Gastroesophageal sphincter (tissue), 4 donors: ENCODE data around the gene LUC7L3. TPM values are rescaled to one million over a fixed set of nuclear protein-coding genes. Genes with fewer than 3 reads are reported as not detected.

Experiments
- ATAC-seq: fragments of 150-250 bp; one replicate; pipeline ENCODE4 v1.9.1; 2016; ENCODE audit warnings: mild to moderate bottlenecking, moderate library complexity
- H3K27ac ChIP-seq, 4 donors: fragments of 200-600 bp; sonication (generic) in 3 of 4; 1 replicate in 3 of 4; 2 replicates in 1 of 4; pipeline ENCODE4 v1.5.1; 2016 to 2019
- H3K27me3 ChIP-seq: fragments of 200-600 bp; sonication (generic); one replicate; pipeline ENCODE4 v1.5.1; 2019
- H3K36me3 ChIP-seq, 2 donors: fragments of 200-600 bp; sonication (generic); one replicate each; pipeline ENCODE4 v1.5.1; 2019; ENCODE audit warnings: control low read depth in 1 of 2
- H3K4me1 ChIP-seq, 3 donors: fragments of 200-600 bp; sonication (generic); 1 replicate in 2 of 3; 2 replicates in 1 of 3; pipeline ENCODE4 v1.5.1; 2016 to 2019; ENCODE audit warnings: control low read depth in 2 of 3
- H3K4me3 ChIP-seq, 2 donors: fragments of 200-600 bp; sonication (generic); one replicate each; pipeline ENCODE4 v1.5.1; 2019; ENCODE audit warnings: mild to moderate bottlenecking in 1 of 2, moderate library complexity in 1 of 2
- H3K9me3 ChIP-seq, 3 donors: fragments of 200-600 bp; sonication (generic); one replicate each; pipeline ENCODE4 v1.5.1; 2017 to 2019; ENCODE audit warnings: control low read depth in 2 of 3
- EP300 ChIP-seq: sonication (generic); formaldehyde crosslinking; IDR thresholded peaks from one replicate; pipeline ENCODE4 v1.6.1; 2017; ENCODE audit warnings: antibody characterized with exemption, mild to moderate bottlenecking
- POLR2A ChIP-seq, 2 donors: fragments of 450-650 bp; IDR thresholded peaks; one replicate each; pipeline ENCODE4 v1.6.1; 2017; ENCODE audit warnings: antibody characterized with exemption in 2 of 2, mild to moderate bottlenecking in 2 of 2, moderate library complexity in 1 of 2
- POLR2AphosphoS5 ChIP-seq: sonication (generic); formaldehyde crosslinking; IDR thresholded peaks from one replicate; pipeline ENCODE4 v1.6.1; 2017; ENCODE audit warnings: antibody characterized with exemption
- WGBS, 2 donors: methylation state at CpG; one replicate each; pipeline ENCODE4 v1.1.5; 2018; ENCODE audit warnings: low coverage in 1 of 2; 5-methylcytosine and 5-hydroxymethylcytosine counted together
- total RNA-seq, 4 donors: library from RNA; depleted of rRNA; stranded (reverse); fragments of >200 nt; gene quantifications; one replicate each; pipeline ENCODE4 v1.1.0, GENCODE V29; 2016
- TF ChIP-seq, protein P1 (sequence below), 4 experiments: fragments of 200-600 bp in 2 of 4; fragments of 450-650 bp in 2 of 4; sonication (generic) in 1 of 4; IDR thresholded peaks; one replicate each; pipeline ENCODE4 v1.5.1; 2017 to 2019; ENCODE audit warnings: antibody characterized with exemption in 4 of 4, mild to moderate bottlenecking in 2 of 4, moderate library complexity in 2 of 4

Gene LUC7L3
- total RNA-seq, 4 donors from 2014 or later, result 40.1 to 134 (median 54.6) TPM

DNA sequence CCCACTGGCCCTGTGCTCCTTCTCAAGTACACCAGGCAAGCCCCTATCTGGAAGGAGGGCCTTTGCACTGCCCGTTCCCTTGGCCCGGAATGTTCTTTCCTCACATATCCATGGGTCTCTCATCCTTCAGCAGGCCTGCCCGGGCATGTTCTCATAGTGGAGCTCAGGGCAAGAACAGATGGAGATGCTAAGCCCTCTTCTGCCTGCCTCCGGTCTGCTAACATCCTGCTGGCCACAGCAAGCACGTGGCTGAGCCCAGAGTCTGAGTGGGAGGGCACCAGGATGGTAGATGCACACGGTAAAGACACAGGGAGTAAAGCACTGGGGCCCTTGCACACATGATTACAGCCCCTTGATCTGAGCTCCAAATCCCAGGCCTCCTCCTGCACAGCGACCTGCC, 67.7 kb downstream of the LUC7L3 start:
- peaks cover 0 to 26% (median 9%) of the 10 kb centered on the region in 3 donors for H3K4me1 ChIP-seq
- no peaks in the 10 kb centered on the region for H3K9me3 ChIP-seq
- no peak overlapping the region for H3K4me3 ChIP-seq
- H3K27ac ChIP-seq, result no peak overlapping the region
- 71 to 92% methylated on average over 1 to 2 of the region's 7 CpGs for WGBS, 2 donors
- no peak for ATAC-seq
- TF ChIP-seq EP300 (no peak), POLR2AphosphoS5 (no peak), POLR2A (IDR thresholded peaks at IDR 0.05) (no peak)
- TF ChIP-seq, protein P1, sequence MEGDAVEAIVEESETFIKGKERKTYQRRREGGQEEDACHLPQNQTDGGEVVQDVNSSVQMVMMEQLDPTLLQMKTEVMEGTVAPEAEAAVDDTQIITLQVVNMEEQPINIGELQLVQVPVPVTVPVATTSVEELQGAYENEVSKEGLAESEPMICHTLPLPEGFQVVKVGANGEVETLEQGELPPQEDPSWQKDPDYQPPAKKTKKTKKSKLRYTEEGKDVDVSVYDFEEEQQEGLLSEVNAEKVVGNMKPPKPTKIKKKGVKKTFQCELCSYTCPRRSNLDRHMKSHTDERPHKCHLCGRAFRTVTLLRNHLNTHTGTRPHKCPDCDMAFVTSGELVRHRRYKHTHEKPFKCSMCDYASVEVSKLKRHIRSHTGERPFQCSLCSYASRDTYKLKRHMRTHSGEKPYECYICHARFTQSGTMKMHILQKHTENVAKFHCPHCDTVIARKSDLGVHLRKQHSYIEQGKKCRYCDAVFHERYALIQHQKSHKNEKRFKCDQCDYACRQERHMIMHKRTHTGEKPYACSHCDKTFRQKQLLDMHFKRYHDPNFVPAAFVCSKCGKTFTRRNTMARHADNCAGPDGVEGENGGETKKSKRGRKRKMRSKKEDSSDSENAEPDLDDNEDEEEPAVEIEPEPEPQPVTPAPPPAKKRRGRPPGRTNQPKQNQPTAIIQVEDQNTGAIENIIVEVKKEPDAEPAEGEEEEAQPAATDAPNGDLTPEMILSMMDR (IDR thresholded peaks at IDR 0.05), result no peak
- no peaks in the 10 kb centered on the region for H3K27me3 ChIP-seq
- H3K36me3 ChIP-seq, result no peaks in the 10 kb centered on the region

DNA sequence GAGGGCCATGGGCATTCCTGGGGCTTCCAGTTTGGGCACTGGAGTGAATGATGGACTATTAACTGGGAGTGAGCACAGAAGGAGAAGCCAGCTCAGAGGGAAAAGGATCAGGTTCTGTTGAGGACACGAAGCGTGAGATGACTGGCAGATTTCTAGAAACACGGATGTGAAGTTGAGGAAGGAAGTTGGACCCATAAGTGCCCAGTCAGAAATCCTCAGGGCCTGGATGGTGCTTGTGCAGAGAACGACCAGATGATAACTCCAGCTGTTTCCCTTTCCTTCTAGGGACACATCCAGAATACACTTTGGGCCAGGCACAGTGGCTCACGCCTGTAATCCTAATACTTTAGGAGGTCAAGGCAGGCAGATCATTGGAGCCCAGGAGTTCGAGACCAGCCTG, 71.2 kb downstream of the LUC7L3 start:
- no peaks in the 10 kb centered on the region for H3K27me3 ChIP-seq
- no peak overlapping the region for H3K27ac ChIP-seq
- peaks cover 0 to 17% (median 7%) of the 10 kb centered on the region in 3 donors for H3K4me1 ChIP-seq
- 57% methylated on average over 6 of the region's 6 CpGs; no CpG with 5 or more reads in 1 of the 2 donors for WGBS, 2 donors
- H3K9me3 ChIP-seq, result no peaks in the 10 kb centered on the region
- ATAC-seq, result no peak
- TF ChIP-seq EP300, result no peak
- TF ChIP-seq, protein P1 (IDR thresholded peaks at IDR 0.05), result no peak
- no peak for TF ChIP-seq POLR2A (IDR thresholded peaks at IDR 0.05)
- TF ChIP-seq POLR2AphosphoS5, result no peak
- H3K36me3 ChIP-seq, result no peaks in the 10 kb centered on the region
- H3K4me3 ChIP-seq, result no peak overlapping the region

GRCh38 chr17:50792132-50792531, 72.7 kb downstream of the LUC7L3 start:
- Histone ChIP-seq H3K4me3 (no peak overlapping the region), H3K36me3 (no peaks in the 10 kb centered on the region), H3K27ac (no peak overlapping the region), H3K27me3 (no peaks in the 10 kb centered on the region), H3K4me1 (peaks cover 0 to 4% (median 0%) of the 10 kb centered on the region in 3 donors), H3K9me3 (no peaks in the 10 kb centered on the region)
- TF ChIP-seq EP300, result no peak
- TF ChIP-seq, protein P1 (IDR thresholded peaks at IDR 0.05), result no peak
- TF ChIP-seq POLR2A (IDR thresholded peaks at IDR 0.05), result no peak
- WGBS, 2 donors, result 92 to 93% methylated on average over 5 to 7 of the region's 7 CpGs
- ATAC-seq, result no peak

DNA sequence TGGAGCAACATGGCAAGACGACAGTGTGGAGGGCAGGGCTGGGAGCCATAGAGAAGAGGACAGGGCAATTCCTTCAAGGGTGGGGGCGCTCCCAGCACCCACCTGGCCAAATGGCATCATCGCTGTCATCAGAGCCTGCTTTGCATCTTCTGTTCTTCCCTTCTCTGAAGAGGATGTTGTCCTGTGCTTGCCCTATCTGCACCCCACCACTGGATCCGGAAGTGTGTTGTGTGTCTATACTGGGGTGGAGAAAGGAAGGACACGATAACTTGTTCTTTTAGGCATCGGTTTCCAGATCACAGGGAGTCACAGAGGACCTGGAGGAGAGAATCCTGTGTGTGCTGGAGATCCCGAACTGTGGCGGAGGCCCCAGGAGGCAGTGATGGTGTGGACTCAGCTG, 73.6 kb downstream of the LUC7L3 start:
- no peak overlapping the region for H3K27ac ChIP-seq
- no peaks in the 10 kb centered on the region for H3K36me3 ChIP-seq
- H3K4me1 ChIP-seq, result peaks cover 0 to 6% (median 0%) of the 10 kb centered on the region in 3 donors
- TF ChIP-seq POLR2AphosphoS5 (no peak), EP300 (no peak), POLR2A (IDR thresholded peaks at IDR 0.05) (no peak)
- TF ChIP-seq, protein P1 (IDR thresholded peaks at IDR 0.05), result no peak
- WGBS, 2 donors, result 80 to 96% methylated on average over 3 to 5 of the region's 8 CpGs
- H3K27me3 ChIP-seq, result no peaks in the 10 kb centered on the region
- H3K9me3 ChIP-seq, result no peaks in the 10 kb centered on the region
- no peak for ATAC-seq
- H3K4me3 ChIP-seq, result no peak overlapping the region

DNA sequence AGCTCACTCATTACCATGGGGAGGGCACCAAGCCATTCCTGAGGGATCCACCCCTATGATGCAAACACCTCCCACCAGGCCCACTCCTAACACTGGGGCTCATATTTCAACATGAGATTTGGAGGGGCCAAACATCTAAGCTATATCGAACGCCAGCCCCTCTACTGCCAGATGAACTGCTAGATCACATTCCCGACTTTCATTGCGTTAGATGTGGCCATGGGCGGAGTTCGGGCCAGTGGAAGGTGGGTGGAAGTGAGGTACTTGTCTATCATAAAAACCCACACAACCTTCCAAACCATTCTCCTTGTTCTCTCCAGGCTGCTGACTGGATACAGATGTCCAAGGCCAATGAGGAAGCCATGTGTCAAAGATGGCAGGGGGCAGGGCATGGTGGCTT, 75.0 kb downstream of the LUC7L3 start:
- Histone ChIP-seq H3K27me3 (no peaks in the 10 kb centered on the region), H3K4me3 (no peak overlapping the region), H3K4me1 (peaks cover 0 to 6% (median 0%) of the 10 kb centered on the region in 3 donors), H3K9me3 (no peaks in the 10 kb centered on the region), H3K36me3 (no peaks in the 10 kb centered on the region), H3K27ac (no peak overlapping the region)
- TF ChIP-seq EP300 (no peak), POLR2A (IDR thresholded peaks at IDR 0.05) (no peak), POLR2AphosphoS5 (no peak)
- TF ChIP-seq, protein P1 (IDR thresholded peaks at IDR 0.05), result no peak
- 100% methylated on average over 2 of the region's 6 CpGs; no CpG with 5 or more reads in 1 of the 2 donors for WGBS, 2 donors
- ATAC-seq, result no peak
